K562 (cell line): ENCODE measurements around the gene BIK. TPM values are rescaled to one million over a fixed set of nuclear protein-coding genes. Genes with fewer than 3 reads are reported as not detected.

Experiments used
- ATAC-seq: fragments of 200-7000 bp; cut with Tn5 transposase; 3 replicates; pipeline ENCODE4 v1.9.1; 2020; ENCODE audit warnings: moderate library complexity
- BruUV-seq: library from RNA; stranded (reverse); fragments of 400-500 nt; replicated peaks from 2 replicates; lab custom pipeline; 2021; lab: Mats Ljungman, UMichigan
- CTCF ChIA-PET: fragments of 300-600 bp; formaldehyde crosslinking; extraction: SDS; loops from one replicate; lab custom pipeline; 2021; ENCODE audit warnings: low intra/inter-chr PET ratio; lab: Yijun Ruan, JAX
- POLR2A ChIA-PET: fragments of 300-600, 350-650 bp; sonication (Branson Sonifier 250); formaldehyde crosslinking; extraction: SDS; loops from one replicate; lab custom pipeline; 2021; ENCODE audit warnings: antibody characterized with exemption, inconsistent platforms; lab: Yijun Ruan, JAX
- DNase-seq, 4 experiments: peaks; one replicate each; pipeline versions ENCODE4 v3.0.0 to v3.0.0-alpha.2; 2011 to 2018; ENCODE audit warnings: low spot score in 3 of 4, mixed read lengths in 3 of 4; ENCODE audit errors: extremely low read depth in 1 of 4
- FAIRE-seq: peaks from 2 replicates; lab custom pipeline; 2011; peaks lifted over from hg19 to GRCh38; lab: Jason Lieb, UNC
- H2AFZ ChIP-seq: 2 replicates; pipeline ENCODE4 v1.6.0; 2011; ENCODE audit warnings: low read depth, low read length, control low read depth, inconsistent platforms
- H3K27ac ChIP-seq: fragments of 200-600 bp; 3 replicates; pipeline ENCODE4 v1.8.0; 2011; ENCODE audit warnings: low read depth, mild to moderate bottlenecking, control low read depth, inconsistent platforms, low read length, moderate library complexity, mixed read lengths; ENCODE audit errors: extremely low read depth
- H3K27me3 ChIP-seq, 2 experiments: fragments of 300-600 bp in 1 of 2; 2 replicates in 1 of 2; 3 replicates in 1 of 2; pipeline versions ENCODE4 v1.6.0 to v1.8.0; 2011; ENCODE audit warnings: inconsistent platforms in 2 of 2, low read length in 2 of 2, mild to moderate bottlenecking in 1 of 2, mixed read lengths in 1 of 2, moderate library complexity in 1 of 2; ENCODE audit not compliant: control insufficient read depth in 2 of 2, insufficient read depth in 2 of 2
- H3K36me3 ChIP-seq: fragments of 300-600 bp; 3 replicates; pipeline ENCODE4 v1.8.0; 2011; ENCODE audit warnings: mild to moderate bottlenecking, low read length, inconsistent platforms; ENCODE audit not compliant: control insufficient read depth, insufficient read depth
- H3K4me1 ChIP-seq, 2 experiments: fragments of 200-600 bp in 1 of 2; replicated peaks in 1 of 2; 2 replicates in 1 of 2; 3 replicates in 1 of 2; pipeline versions ENCODE4 v1.5.1 to v1.8.0; 2011; ENCODE audit warnings: inconsistent platforms in 2 of 2, low read length in 2 of 2, mild to moderate bottlenecking in 1 of 2, mixed read lengths in 1 of 2, moderate library complexity in 1 of 2; ENCODE audit not compliant: control insufficient read depth in 2 of 2, insufficient read depth in 2 of 2
- H3K4me2 ChIP-seq: 2 replicates; pipeline ENCODE4 v1.6.1; 2011; ENCODE audit warnings: low read length, control low read depth, inconsistent platforms, mixed read lengths; ENCODE audit not compliant: insufficient read depth
- H3K4me3 ChIP-seq: fragments of 200-600 bp; sonication (generic), shearing (Covaris generic); 2 replicates; pipeline ENCODE4 v1.5.1; 2016; ENCODE audit warnings: control low read depth, inconsistent platforms
- H3K79me2 ChIP-seq: fragments of 200-600 bp; 3 replicates; pipeline ENCODE4 v1.8.0; 2011; ENCODE audit warnings: low read length, inconsistent platforms; ENCODE audit not compliant: control insufficient read depth, insufficient read depth
- H3K9ac ChIP-seq, 2 experiments: 2 replicates each; pipeline versions ENCODE4 v1.6.0 to v1.6.1; 2011; ENCODE audit warnings: low read depth in 2 of 2, low read length in 2 of 2, control low read depth in 1 of 2, inconsistent platforms in 1 of 2, mild to moderate bottlenecking in 1 of 2, mixed read lengths in 1 of 2; ENCODE audit not compliant: insufficient read depth in 1 of 2
- H3K9me1 ChIP-seq: one replicate; pipeline ENCODE4 v1.6.0; 2011; ENCODE audit warnings: inconsistent platforms, mild to moderate bottlenecking, low read length, moderate library complexity; ENCODE audit not compliant: control insufficient read depth, insufficient read depth
- H3K9me3 ChIP-seq: replicated peaks from 2 replicates; pipeline ENCODE4 v1.5.1; 2011; ENCODE audit warnings: low read depth, low read length, inconsistent platforms; ENCODE audit not compliant: control insufficient read depth, insufficient read depth
- H4K20me1 ChIP-seq: replicated peaks from 2 replicates; pipeline ENCODE4 v1.6.1; 2011; ENCODE audit warnings: low read length, inconsistent platforms, mixed read lengths; ENCODE audit not compliant: control insufficient read depth, insufficient read depth
- BCL6 ChIP-seq: fragments of 250-450 bp; sonication (Bioruptor Pico); IDR thresholded peaks from 2 replicates; pipeline ENCODE4 v1.4.0; 2020
- EHMT2 ChIP-seq: fragments of 450-650 bp; IDR thresholded peaks from 2 replicates; pipeline ENCODE4 v1.6.1; 2018; ENCODE audit warnings: antibody characterized with exemption
- IRF2 ChIP-seq: sonication (generic); formaldehyde crosslinking; IDR thresholded peaks from 2 replicates; pipeline ENCODE4 v1.8.1; 2022; ENCODE audit warnings: mild to moderate bottlenecking, missing genetic modification reagents
- PCBP1 ChIP-seq: fragments of 200-400 bp; formaldehyde crosslinking; IDR thresholded peaks from 2 replicates; pipeline ENCODE4 v1.6.1; 2018; ENCODE audit warnings: mild to moderate bottlenecking, low read depth, low read length; ENCODE audit not compliant: poor library complexity, severe bottlenecking
- SP2 ChIP-seq: IDR thresholded peaks from 2 replicates; pipeline ENCODE4 v1.6.1; 2011; ENCODE audit warnings: mild to moderate bottlenecking, low read depth, low read length, moderate library complexity; ENCODE audit not compliant: poor library complexity, severe bottlenecking; ENCODE audit errors: extremely low read depth
- ZNF384 ChIP-seq: IDR thresholded peaks from 2 replicates; pipeline ENCODE4 v1.6.1; 2012; ENCODE audit warnings: low read depth, low read length, improper control_type of control experiment
- WGBS: fragments of 100-300 bp; shearing (Covaris generic); methylation state at CpG from one replicate; pipeline ENCODE4 v1.1.6; 2016; ENCODE audit warnings: low coverage, mixed read lengths; ENCODE audit not compliant: insufficient coverage; ENCODE audit errors: missing lambda C conversion rate; 5-methylcytosine and 5-hydroxymethylcytosine counted together
- in situ Hi-C: fragments of 300-500 bp; cut with MboI; formaldehyde crosslinking; loops from 4 replicates; pipeline ENCODE4 v1.15.0; 2018; ENCODE audit warnings: inconsistent platforms, mixed read lengths
- intact Hi-C: fragments of 100-400 bp; cut with micrococcal nuclease; formaldehyde crosslinking; loops from 2 replicates; pipeline ENCODE4 v1.14.2; 2022
- polyA plus RNA-seq, 8 experiments: library from polyadenylated mRNA; depleted of rRNA in 4 of 8; stranded (reverse) in 5 of 8; unstranded in 3 of 8; fragments of >200 nt; fragmentation: Nextera tagmentation in 2 of 8; fragmentation: Illumina TruSeq in 1 of 8; extraction: Ambion mirVana in 2 of 8; extraction: Trizol in 1 of 8; gene quantifications; 2 replicates each; pipeline versions ENCODE4 v1.2.1 to v1.2.3, GENCODE V29; 2011 to 2014; ENCODE audit warnings: inconsistent platforms in 1 of 8, missing spikeins in 1 of 8
- total RNA-seq, 7 experiments: library from RNA; depleted of rRNA in 6 of 7; stranded (reverse); fragments of >200 nt in 6 of 7; fragmentation: Illumina TruSeq in 2 of 7; extraction: Trizol in 2 of 7; gene quantifications; 2 replicates each; pipeline versions ENCODE4 v1.2.1 to v1.2.3, GENCODE V29; 2011 to 2021; ENCODE audit warnings: low replicate concordance in 1 of 7
- TF ChIP-seq, protein P1 (sequence below): fragments of 250-450 bp; sonication (Bioruptor Pico); IDR thresholded peaks from 2 replicates; pipeline ENCODE4 v1.9.0; 2021; ENCODE audit warnings: mild to moderate bottlenecking, inconsistent platforms
- TF ChIP-seq, protein P2 (sequence below): fragments of 450-650 bp; IDR thresholded peaks from 2 replicates; pipeline ENCODE4 v1.6.1; 2016

The BIK gene
- total and polyA plus RNA-seq, 9 of the 15 experiments (the other 6 are each of a cell fraction or from before 2014, with no cell fraction given), result 0.08 to 0.23 (median 0.18) TPM; not detected in 4

DNA sequence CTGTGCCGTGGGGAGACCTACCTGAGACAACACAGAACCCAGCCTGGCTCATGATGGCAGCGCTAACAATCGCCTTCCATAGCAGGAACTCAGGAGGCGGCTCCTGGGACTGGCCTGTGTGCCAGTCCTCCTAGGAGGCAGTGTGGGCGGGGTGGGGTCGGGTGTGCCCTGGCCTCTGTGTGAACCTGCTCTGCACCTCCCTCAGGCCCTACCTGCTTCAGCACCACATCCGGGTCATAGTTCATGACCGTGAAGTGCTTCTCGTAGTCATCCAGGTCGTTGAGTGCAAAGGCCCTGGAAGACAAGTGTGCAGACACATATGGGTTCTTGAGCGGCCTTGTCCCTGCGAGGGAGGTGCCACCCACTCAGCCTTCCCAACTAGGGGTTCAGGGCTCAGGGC, 61.1 kb downstream of the BIK start:
- FAIRE-seq (no peak), DNase-seq (no peak), ATAC-seq (no peak)
- no peaks in the 10 kb centered on the region for H3K9me1 ChIP-seq
- ChIA-PET CTCF (no interaction called here), POLR2A (interaction anchor here (0.6 to 1.5 kb wide), 2 partner anchors 13 to 355 kb away, joined by 3 to 5 read pairs; no protein-coding TSS in a partner anchor)
- H3K27ac ChIP-seq, result no peak overlapping the region
- TF ChIP-seq PCBP1 (no peak), ZNF384 (no peak), IRF2 (CRISPR knock-in tag) (no peak), SP2 (no peak), EHMT2 (no peak), BCL6 (CRISPR knock-in tag) (no peak)
- TF ChIP-seq, protein P1, sequence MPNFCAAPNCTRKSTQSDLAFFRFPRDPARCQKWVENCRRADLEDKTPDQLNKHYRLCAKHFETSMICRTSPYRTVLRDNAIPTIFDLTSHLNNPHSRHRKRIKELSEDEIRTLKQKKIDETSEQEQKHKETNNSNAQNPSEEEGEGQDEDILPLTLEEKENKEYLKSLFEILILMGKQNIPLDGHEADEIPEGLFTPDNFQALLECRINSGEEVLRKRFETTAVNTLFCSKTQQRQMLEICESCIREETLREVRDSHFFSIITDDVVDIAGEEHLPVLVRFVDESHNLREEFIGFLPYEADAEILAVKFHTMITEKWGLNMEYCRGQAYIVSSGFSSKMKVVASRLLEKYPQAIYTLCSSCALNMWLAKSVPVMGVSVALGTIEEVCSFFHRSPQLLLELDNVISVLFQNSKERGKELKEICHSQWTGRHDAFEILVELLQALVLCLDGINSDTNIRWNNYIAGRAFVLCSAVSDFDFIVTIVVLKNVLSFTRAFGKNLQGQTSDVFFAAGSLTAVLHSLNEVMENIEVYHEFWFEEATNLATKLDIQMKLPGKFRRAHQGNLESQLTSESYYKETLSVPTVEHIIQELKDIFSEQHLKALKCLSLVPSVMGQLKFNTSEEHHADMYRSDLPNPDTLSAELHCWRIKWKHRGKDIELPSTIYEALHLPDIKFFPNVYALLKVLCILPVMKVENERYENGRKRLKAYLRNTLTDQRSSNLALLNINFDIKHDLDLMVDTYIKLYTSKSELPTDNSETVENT (CRISPR knock-in tag), result no peak
- TF ChIP-seq, protein P2, sequence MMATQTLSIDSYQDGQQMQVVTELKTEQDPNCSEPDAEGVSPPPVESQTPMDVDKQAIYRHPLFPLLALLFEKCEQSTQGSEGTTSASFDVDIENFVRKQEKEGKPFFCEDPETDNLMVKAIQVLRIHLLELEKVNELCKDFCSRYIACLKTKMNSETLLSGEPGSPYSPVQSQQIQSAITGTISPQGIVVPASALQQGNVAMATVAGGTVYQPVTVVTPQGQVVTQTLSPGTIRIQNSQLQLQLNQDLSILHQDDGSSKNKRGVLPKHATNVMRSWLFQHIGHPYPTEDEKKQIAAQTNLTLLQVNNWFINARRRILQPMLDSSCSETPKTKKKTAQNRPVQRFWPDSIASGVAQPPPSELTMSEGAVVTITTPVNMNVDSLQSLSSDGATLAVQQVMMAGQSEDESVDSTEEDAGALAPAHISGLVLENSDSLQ, result no peak
- no peak overlapping the region for H3K4me2 ChIP-seq
- no peak overlapping the region; a peak in 1 of 4 replicates for H3K9ac ChIP-seq
- no TSS peak for BruUV-seq
- in situ Hi-C loops, result no loop called here
- H4K20me1 ChIP-seq, result no peaks in the 10 kb centered on the region
- WGBS, result 74% methylated on average over 8 of the region's 12 CpGs
- no peak overlapping the region for H2AFZ ChIP-seq
- peaks cover 91% of the 10 kb centered on the region for H3K36me3 ChIP-seq
- H3K4me1 ChIP-seq, result peaks cover 3 to 38% of the 10 kb centered on the region in 2 experiments; a peak in 4 of 5 replicates
- H3K9me3 ChIP-seq, result no peaks in the 10 kb centered on the region
- H3K27me3 ChIP-seq, result no peaks in the 10 kb centered on the region
- no peak overlapping the region for H3K4me3 ChIP-seq
- H3K79me2 ChIP-seq, result no peaks in the 10 kb centered on the region
- intact Hi-C loops, result no loop called here
